ENCODE measurements around the gene XYLT1.

GRCh38 chr16:17374668-17375255 lies 96.0 kb downstream of the XYLT1 start:
- TF ChIP-seq POLR2AphosphoS5 (IDR thresholded peaks at IDR 0.05; ENCODE audit: borderline replicate concordance, low read depth, low read length) (no peak), EZH2 (IDR thresholded peaks at IDR 0.05) (no peak)

Measured in SK-N-MC (cell line).